Endometrial microvascular endothelial cells (primary cell): ENCODE results near the gene CHCHD5. TPM values are rescaled to one million over a fixed set of nuclear protein-coding genes. Genes with fewer than 3 reads are reported as not detected.

Experiments
- total RNA-seq: library from RNA; depleted of rRNA; stranded (reverse); fragments of >200 nt; gene quantifications from one replicate; pipeline ENCODE4 v1.2.3, GENCODE V29; 2015; ENCODE audit errors: inconsistent ontology term

CHCHD5 gene
- total RNA-seq, 1 donor from 2014 or later: 9.8 TPM

Other genes with a start within 250 kb of the CHCHD5 start
- gene RGPD8, start 151.0 kb upstream of the CHCHD5 start, total RNA-seq: 4.0 TPM
- gene TTL, start 102.5 kb upstream of the CHCHD5 start, total RNA-seq: 47.6 TPM
- 25.2 TPM for gene POLR1B, start 42.1 kb upstream of the CHCHD5 start, total RNA-seq
- gene SLC20A1, start 61.3 kb downstream of the CHCHD5 start, total RNA-seq: 98.8 TPM
- gene NT5DC4, start 136.4 kb downstream of the CHCHD5 start, total RNA-seq: not detected
- 50.9 TPM for gene CKAP2L, start 180.0 kb downstream of the CHCHD5 start, total RNA-seq
- 0.65 TPM for gene IL1A, start 199.9 kb downstream of the CHCHD5 start, total RNA-seq